ENCODE results near the gene UGT2B15. TPM values are rescaled to one million over a fixed set of nuclear protein-coding genes. Genes with fewer than 3 reads are reported as not detected.

UGT2B15 gene
- total RNA-seq, 1 experiment from 2014 or later, result 0.13 TPM

- CTCF ChIA-PET, result no interaction called here
- in situ Hi-C loops (cut with HindIII; ENCODE audit: low pct_unique_long_range_greater_than_20kb, low sequenced_read_pairs), result no loop called here
- no peak for DNase-seq (ENCODE audit: low read depth, low spot score)
- POLR2A ChIA-PET, result no interaction called here
- no peaks in the 10 kb centered on the region for H3K27me3 ChIP-seq (ENCODE audit: control insufficient read depth, insufficient read depth, low read length)
- intact Hi-C loops (cut with micrococcal nuclease; ENCODE audit: unreplicated experiment), result no loop called here
- no peaks in the 10 kb centered on the region for H3K4me1 ChIP-seq (ENCODE audit: control insufficient read depth, insufficient read depth, low read length)
- no peak for TF ChIP-seq SIN3A (IDR thresholded peaks at IDR 0.05; ENCODE audit: borderline replicate concordance, insufficient read depth, low read depth, low read length)
- TF ChIP-seq TCF7L2 (IDR thresholded peaks at IDR 0.05; ENCODE audit: low read depth, low read length), result no peak
- TF ChIP-seq, protein P1, sequence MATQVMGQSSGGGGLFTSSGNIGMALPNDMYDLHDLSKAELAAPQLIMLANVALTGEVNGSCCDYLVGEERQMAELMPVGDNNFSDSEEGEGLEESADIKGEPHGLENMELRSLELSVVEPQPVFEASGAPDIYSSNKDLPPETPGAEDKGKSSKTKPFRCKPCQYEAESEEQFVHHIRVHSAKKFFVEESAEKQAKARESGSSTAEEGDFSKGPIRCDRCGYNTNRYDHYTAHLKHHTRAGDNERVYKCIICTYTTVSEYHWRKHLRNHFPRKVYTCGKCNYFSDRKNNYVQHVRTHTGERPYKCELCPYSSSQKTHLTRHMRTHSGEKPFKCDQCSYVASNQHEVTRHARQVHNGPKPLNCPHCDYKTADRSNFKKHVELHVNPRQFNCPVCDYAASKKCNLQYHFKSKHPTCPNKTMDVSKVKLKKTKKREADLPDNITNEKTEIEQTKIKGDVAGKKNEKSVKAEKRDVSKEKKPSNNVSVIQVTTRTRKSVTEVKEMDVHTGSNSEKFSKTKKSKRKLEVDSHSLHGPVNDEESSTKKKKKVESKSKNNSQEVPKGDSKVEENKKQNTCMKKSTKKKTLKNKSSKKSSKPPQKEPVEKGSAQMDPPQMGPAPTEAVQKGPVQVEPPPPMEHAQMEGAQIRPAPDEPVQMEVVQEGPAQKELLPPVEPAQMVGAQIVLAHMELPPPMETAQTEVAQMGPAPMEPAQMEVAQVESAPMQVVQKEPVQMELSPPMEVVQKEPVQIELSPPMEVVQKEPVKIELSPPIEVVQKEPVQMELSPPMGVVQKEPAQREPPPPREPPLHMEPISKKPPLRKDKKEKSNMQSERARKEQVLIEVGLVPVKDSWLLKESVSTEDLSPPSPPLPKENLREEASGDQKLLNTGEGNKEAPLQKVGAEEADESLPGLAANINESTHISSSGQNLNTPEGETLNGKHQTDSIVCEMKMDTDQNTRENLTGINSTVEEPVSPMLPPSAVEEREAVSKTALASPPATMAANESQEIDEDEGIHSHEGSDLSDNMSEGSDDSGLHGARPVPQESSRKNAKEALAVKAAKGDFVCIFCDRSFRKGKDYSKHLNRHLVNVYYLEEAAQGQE (IDR thresholded peaks at IDR 0.05; ENCODE audit: insufficient read depth in 1 of 2, low read depth in 2 of 2, low read length in 1 of 2), result no peak
- no peak for TF ChIP-seq CTCF (IDR thresholded peaks at IDR 0.05)
- TF ChIP-seq POLR2AphosphoS5 (IDR thresholded peaks at IDR 0.05; ENCODE audit: low read depth, low read length), result no peak
- H3K9me3 ChIP-seq (ENCODE audit: control insufficient read depth, insufficient read depth, low read depth, low read length), result no peaks in the 10 kb centered on the region
- H3K4me3 ChIP-seq (ENCODE audit: low read depth in 2 of 2, low read length in 2 of 2), result no peak overlapping the region
- ATAC-seq, result no peak
- H3K36me3 ChIP-seq (ENCODE audit: control insufficient read depth, insufficient read depth, low read length), result no peaks in the 10 kb centered on the region
- H3K27ac ChIP-seq (ENCODE audit: low read length), result no peak overlapping the region
- no TSS peak for BruUV-seq (replicated peaks)
These were observed 15.3 kb downstream of the UGT2B15 start for GRCh38 chr4:68654946-68655721.

GRCh38 chr4:68651932-68652331 lies 18.5 kb downstream of the UGT2B15 start:
- DNase-seq (ENCODE audit: low read depth, low spot score) (no peak), ATAC-seq (no peak)
- ChIA-PET POLR2A (no interaction called here), CTCF (no interaction called here)
- no peaks in the 10 kb centered on the region for H3K36me3 ChIP-seq (ENCODE audit: control insufficient read depth, insufficient read depth, low read length)
- no TSS peak for BruUV-seq (replicated peaks)
- intact Hi-C loops (cut with micrococcal nuclease; ENCODE audit: unreplicated experiment), result no loop called here
- in situ Hi-C loops (cut with HindIII; ENCODE audit: low pct_unique_long_range_greater_than_20kb, low sequenced_read_pairs), result no loop called here
- no peaks in the 10 kb centered on the region for H3K4me1 ChIP-seq (ENCODE audit: control insufficient read depth, insufficient read depth, low read length)
- no peak overlapping the region for H3K4me3 ChIP-seq (ENCODE audit: low read depth in 2 of 2, low read length in 2 of 2)
- TF ChIP-seq, protein P1 (IDR thresholded peaks at IDR 0.05; ENCODE audit: insufficient read depth in 1 of 2, low read depth in 2 of 2, low read length in 1 of 2), result no peak
- TF ChIP-seq POLR2AphosphoS5 (IDR thresholded peaks at IDR 0.05; ENCODE audit: low read depth, low read length), result no peak
- TF ChIP-seq SIN3A (IDR thresholded peaks at IDR 0.05; ENCODE audit: borderline replicate concordance, insufficient read depth, low read depth, low read length), result no peak
- no peak for TF ChIP-seq CTCF (IDR thresholded peaks at IDR 0.05)
- TF ChIP-seq TCF7L2 (IDR thresholded peaks at IDR 0.05; ENCODE audit: low read depth, low read length), result no peak
- H3K27ac ChIP-seq (ENCODE audit: low read length), result no peak overlapping the region
- no peaks in the 10 kb centered on the region for H3K27me3 ChIP-seq (ENCODE audit: control insufficient read depth, insufficient read depth, low read length)
- H3K9me3 ChIP-seq (ENCODE audit: control insufficient read depth, insufficient read depth, low read depth, low read length), result no peaks in the 10 kb centered on the region
